ENCODE results near the gene MRPS33.
"Not testable (repeated sequence)": the region's sequence is repeated elsewhere in the genome, so short reads cannot be mapped to it uniquely, and the experiment has no call there.

The MRPS33 gene

GRCh38 chr7:141014524-141015395 is at the start of gene MRPS33:
Gene MRPS33, minus strand, starts transcription at chr7:141014952. Its CDS starts 4,319 bp downstream, at chr7:141010633.
- DNase-seq, result peak; percentile 83 to 99 (median 95)

GRCh38 chr7:141057788-141058187 is 43.0 kb upstream of the MRPS33 start:
- DNase-seq, result no peak

- DNase-seq, result no peak
Observed at GRCh38 chr7:141055146-141055545, 40.4 kb upstream of the MRPS33 start.

GRCh38 chr7:141053626-141054025 is 38.9 kb upstream of the MRPS33 start:
- peak in 10 of 56 donors; percentile 1 to 30 (median 4) for DNase-seq

- no peak for DNase-seq
Observed at GRCh38 chr7:141045842-141046620, 31.3 kb upstream of the MRPS33 start.

DNA sequence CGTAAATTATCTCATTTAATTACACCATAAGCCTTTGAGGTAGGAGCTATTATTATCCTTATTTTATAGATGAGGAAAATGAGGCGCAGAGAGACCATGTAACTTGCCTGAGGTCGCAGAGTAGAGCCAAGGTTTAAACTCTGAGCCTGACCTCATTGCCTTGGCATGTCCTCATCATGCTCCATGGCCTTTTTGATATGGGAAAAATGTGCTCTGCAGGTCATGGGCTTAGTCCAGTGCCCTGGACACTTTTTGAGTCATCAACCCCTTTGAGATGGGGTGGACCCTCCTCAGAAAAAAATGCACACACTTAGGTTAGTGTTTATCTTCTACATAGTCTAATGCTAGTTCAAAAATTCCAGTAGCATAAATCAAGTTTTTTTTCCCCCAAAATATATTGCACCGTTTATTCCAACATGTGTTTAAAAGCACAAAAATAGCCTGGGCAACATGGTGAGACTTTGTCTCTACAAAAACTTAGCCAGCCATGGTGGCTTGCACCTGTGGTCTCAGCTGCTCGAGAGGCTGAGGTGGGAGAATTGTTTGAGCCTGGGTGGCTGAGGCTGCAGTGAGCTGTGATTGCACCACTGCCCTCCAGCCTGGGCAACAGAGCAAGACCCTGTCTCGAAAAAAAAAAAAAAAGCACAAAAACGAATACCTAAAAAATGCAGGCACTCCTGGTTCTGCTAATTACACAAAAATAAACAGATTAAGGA is 30.5 kb upstream of the MRPS33 start:
- no peak for DNase-seq

DNA sequence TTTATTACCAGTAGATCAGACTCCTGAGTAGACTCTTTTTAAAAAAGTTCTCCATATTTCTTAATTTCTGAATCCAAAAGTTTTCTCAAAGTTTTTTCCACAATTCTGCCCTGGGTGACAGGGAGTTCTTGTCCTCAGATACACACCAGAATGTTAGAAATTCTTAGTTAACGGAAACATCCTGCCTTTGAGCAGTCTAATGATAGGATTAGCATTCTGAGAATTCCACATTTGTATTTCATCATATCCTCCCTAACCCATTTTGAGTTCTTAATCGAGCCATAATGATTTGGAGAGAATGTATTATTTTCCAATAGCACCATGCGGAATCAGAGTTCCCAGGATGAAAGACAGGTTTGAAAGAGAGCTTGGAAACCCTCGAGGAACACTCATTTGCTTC is 28.9 kb upstream of the MRPS33 start:
- no peak for DNase-seq

- no peak for DNase-seq
Observed at GRCh38 chr7:141042222-141043193, 27.8 kb upstream of the MRPS33 start.

- DNase-seq, result no peak
Observed at GRCh38 chr7:141039376-141039775, 24.6 kb upstream of the MRPS33 start.

GRCh38 chr7:141038100-141038499 is 23.3 kb upstream of the MRPS33 start:
- DNase-seq, result not testable (repeated sequence)

DNA sequence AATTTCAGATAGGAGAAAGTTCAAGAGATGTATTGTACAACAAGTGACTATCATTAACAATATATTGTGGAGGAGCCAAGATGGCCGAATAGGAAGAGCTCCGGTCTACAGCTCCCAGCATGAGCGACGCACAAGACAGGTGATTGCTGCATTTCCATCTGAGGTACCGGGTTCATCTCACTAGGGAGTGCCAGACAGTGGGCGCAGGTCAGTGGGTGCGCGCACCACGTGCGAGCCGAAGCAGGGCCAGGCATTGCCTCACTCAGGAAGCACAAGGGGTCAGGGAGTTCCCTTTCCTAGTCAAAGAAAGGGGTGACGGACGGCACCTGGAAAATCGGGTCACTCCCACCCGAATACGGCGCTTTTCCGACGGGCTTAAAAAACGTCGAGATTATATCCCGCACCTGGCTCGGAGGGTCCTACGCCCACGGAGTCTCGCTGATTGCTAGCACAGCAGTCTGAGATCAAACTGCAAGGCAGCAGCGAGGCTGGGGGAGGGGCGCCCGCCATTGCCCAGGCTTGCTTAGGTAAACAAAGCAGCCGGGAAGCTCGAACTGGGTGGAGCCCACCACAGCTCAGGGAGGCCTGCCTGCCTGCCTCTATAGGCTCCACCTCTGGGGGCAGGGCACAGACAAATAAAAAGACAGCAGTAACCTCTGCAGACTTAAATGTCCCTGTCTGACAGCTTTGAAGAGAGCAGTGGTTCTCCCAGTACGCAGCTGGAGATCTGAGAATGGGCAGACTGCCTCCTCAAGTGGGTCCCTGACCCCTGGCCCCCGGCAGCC is 18.0 kb upstream of the MRPS33 start:
- DNase-seq, result not testable (repeated sequence)

- DNase-seq, result no peak
Observed at GRCh38 chr7:141028767-141029166, 14.0 kb upstream of the MRPS33 start.

DNA sequence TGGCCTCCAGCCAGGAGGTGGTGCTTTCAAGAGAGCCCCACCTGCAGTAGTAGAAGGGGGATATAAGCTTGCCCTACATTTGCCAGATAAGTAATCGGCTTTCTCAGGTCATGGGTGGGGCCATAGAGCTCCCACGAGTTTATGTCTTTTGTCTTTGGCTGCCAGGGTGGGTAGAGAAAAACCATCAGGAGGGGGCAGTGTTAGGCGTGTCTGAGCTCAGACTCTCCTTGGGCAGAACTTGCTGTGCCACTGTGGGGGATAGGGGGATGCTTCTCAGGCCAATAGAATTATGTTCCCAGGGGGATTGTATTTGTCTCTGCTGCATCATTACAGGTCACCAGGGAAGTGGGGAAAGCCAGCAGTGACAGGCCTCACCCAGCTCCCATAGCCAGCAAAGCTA is 12.3 kb upstream of the MRPS33 start:
- no peak for DNase-seq

DNA sequence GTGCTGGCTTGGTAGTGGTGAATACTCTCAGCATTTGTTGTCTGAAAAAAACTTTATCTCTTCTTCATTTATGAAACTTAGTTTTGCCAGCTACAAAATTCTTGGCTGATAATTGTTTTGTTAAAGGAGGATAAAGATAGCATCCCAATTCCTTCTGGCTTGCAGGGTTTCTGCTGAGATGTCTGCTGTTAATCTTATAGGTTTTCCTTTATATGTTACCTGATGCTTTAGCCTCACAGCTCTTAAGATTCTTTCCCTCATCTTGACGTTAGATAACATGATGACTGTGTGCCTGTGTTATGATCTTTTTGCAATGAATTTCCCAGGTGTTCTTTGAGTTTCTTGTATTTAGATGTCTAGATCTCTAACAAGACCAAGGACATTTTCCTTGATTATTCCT is 9.9 kb upstream of the MRPS33 start:
- no peak for DNase-seq

DNA sequence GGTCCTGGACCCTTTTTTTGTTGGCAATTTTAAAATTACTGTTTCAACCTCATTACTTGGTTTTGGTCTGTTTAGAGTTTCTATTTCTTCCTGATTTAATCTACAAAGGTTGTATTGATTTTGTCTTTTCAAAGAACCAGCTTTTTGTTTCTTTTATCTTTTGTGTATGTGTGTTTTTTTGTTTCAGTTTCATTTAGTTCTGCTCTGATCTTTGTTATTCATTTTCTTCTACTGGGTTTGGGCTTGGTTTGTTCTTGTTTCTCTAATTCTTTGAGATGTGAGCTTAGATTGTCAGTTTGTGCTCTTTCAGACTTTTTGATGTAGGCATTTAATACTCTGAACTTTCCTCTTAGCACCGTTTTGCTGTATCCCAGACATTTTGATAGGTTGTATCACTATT is 8.5 kb upstream of the MRPS33 start:
- no peak for DNase-seq

DNA sequence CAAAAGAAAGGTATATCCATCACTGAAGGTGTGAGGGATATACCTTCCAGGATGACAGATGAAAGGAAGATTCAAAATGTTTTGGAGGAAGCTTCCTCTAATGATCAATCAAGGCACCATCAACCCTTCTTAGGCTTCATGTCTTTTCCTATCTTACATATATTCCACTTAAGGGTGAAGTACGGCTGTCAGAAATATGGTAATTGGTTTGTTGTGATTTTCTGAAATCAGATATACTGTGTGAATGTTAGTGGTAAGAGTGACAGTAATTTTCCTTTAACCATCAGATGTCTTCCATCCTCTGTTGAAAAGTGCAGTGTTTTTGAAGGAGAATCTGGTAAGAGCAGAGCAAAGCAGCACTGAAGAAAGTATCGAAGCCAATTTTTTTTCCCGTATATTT is 2.8 kb upstream of the MRPS33 start:
- DNase-seq, result no peak

- DNase-seq, result no peak
Observed at GRCh38 chr7:141016349-141016748, 1.6 kb upstream of the MRPS33 start.

DNA sequence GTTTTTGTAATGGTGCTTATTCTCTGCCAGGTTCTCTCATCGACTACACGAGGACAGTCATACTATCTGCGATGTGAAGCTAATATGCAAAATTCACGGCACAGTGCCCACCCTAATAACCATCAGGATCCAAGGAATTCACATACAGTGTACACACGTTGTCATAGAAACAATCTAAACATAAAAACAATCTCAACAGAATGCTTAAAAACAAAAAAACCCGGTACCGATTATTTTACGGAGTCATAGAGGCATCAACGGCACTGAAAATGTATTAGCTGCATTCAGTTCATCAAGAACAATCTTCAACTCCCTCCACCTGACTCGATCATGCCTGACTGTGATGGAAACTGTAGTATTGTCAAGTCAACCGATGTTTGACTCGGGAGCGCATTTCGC is 628 bp downstream of the MRPS33 start:
- DNase-seq, result peak in 2 of 56 donors; percentile 14 to 40

DNA sequence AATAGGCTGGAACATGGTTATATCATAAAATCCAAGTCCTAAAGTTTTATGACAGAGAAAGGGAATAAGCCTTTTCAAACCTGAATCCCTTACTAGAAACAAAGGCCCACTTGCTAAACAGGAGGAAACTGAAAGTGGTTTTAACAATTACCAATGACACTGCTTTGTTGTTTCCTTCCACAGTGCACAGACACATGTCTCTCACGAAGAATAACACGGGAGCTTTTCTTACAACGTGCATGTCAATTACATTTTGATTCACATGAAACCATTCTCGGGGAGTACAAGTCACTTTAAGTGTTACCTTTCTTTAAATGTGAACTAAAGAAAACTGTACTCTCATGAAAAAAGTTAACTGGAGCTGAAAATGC is 1.4 kb downstream of the MRPS33 start:
- DNase-seq, result no peak

Measured in nucleus accumbens (tissue), 56 donors.